RWPE1 (cell line): Measurements from ENCODE around the gene GARIN5B.
A peak's percentile ranks its signal among the peaks of the same experiment; 100 is the strongest.

Source experiments
- CTCF ChIA-PET: fragments of 350-600 bp; sonication (Branson Sonifier 250); formaldehyde crosslinking; extraction: SDS; loops from one replicate; lab custom pipeline; 2021; lab: Yijun Ruan, JAX
- POLR2A ChIA-PET: fragments of 400-600 bp; formaldehyde crosslinking; extraction: SDS; loops from one replicate; lab custom pipeline; 2020; ENCODE audit warnings: antibody characterized with exemption; ENCODE audit not compliant: low non-redundant PET; lab: Yijun Ruan, JAX
- DNase-seq: peaks from one replicate; pipeline ENCODE4 v3.0.0; 2012; ENCODE audit warnings: low spot score
- H3K27ac ChIP-seq: fragments of 450-650 bp; 2 replicates; pipeline ENCODE4 v1.5.1; 2017
- TF ChIP-seq, protein P1 (sequence below): fragments of 450-650 bp; conservative IDR thresholded peaks from 2 replicates; pipeline ENCODE4 v1.5.1; 2017; ENCODE audit warnings: low read depth, mild to moderate bottlenecking

The GARIN5B gene

GRCh38 chr19:55310498-55310897 is 52.6 kb downstream of the GARIN5B start:
- DNase-seq: no peak
- ChIA-PET POLR2A (no interaction called here), CTCF (no interaction called here)
- H3K27ac ChIP-seq: no peak overlapping the region
- TF ChIP-seq, protein P1, sequence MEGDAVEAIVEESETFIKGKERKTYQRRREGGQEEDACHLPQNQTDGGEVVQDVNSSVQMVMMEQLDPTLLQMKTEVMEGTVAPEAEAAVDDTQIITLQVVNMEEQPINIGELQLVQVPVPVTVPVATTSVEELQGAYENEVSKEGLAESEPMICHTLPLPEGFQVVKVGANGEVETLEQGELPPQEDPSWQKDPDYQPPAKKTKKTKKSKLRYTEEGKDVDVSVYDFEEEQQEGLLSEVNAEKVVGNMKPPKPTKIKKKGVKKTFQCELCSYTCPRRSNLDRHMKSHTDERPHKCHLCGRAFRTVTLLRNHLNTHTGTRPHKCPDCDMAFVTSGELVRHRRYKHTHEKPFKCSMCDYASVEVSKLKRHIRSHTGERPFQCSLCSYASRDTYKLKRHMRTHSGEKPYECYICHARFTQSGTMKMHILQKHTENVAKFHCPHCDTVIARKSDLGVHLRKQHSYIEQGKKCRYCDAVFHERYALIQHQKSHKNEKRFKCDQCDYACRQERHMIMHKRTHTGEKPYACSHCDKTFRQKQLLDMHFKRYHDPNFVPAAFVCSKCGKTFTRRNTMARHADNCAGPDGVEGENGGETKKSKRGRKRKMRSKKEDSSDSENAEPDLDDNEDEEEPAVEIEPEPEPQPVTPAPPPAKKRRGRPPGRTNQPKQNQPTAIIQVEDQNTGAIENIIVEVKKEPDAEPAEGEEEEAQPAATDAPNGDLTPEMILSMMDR: no peak

- TF ChIP-seq, protein P1: no peak
- ChIA-PET CTCF (no interaction called here), POLR2A (no interaction called here)
- peak overlapping the region; percentile 5; the same call in 1 of the 2 replicates for H3K27ac ChIP-seq
- no peak for DNase-seq
Measured at GRCh38 chr19:55309448-55309847, 53.6 kb downstream of the GARIN5B start.

DNA sequence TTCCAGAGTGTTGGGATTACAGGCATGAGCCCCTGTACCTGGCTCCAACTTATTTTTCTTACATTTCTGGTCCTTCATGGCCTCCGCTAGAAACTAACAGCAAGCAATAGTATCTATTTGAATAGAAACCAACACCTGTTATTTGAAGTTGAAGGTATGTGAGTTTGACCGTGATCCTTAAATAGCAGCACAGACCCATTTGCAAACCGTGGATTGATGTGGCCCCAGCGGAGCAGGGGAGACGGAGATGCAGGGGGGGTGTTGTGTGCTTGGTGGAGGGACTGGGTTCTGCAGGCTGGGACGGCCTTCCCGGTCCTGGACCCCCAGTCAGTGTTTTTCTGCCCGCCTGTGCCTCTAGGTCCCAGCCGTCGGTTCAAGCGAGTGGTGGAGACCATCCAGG is 54.8 kb downstream of the GARIN5B start:
- CTCF ChIA-PET: no interaction called here

DNA sequence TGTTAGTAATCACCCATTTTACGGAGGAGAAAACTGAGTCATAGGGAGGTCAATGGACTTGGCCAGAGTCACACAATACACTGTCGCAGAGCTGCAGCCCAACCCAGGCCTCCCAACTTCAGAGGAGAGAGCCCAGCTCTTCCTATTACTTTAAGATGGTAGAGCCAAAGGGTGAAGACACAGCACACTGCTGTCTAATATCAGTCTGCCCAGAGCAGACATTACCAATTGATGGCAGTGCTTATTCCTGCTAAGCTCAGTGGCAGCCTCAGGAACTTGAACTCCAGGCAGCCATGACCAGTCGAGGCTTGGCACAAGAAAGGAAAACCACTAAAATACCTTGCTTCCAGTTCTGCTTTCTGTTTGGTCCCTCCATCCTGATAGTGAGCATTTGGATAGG is 56.3 kb downstream of the GARIN5B start:
- TF ChIP-seq, protein P1: no peak
- DNase-seq: no peak
- ChIA-PET POLR2A (no interaction called here), CTCF (no interaction called here)
- 0 out of 2 replicates have a peak overlapping the region, but pooled peaks have one; percentile 26 for H3K27ac ChIP-seq

More for the DNA sequence above, 54.8 kb downstream of the GARIN5B start:
- POLR2A ChIA-PET: interaction anchor here (0.6 kb wide), 1 partner anchor 76 kb away, joined by 3 read pairs; no protein-coding TSS in a partner anchor
- TF ChIP-seq, protein P1: no peak
- no peak overlapping the region for H3K27ac ChIP-seq
- no peak for DNase-seq

- no peak for DNase-seq
- CTCF ChIA-PET: no interaction called here
- TF ChIP-seq, protein P1: no peak
- peak overlapping the region; percentile 26; the same call in 1 of the 2 replicates for H3K27ac ChIP-seq
- POLR2A ChIA-PET: no interaction called here
Measured at GRCh38 chr19:55305983-55306562, 57.0 kb downstream of the GARIN5B start.

DNA sequence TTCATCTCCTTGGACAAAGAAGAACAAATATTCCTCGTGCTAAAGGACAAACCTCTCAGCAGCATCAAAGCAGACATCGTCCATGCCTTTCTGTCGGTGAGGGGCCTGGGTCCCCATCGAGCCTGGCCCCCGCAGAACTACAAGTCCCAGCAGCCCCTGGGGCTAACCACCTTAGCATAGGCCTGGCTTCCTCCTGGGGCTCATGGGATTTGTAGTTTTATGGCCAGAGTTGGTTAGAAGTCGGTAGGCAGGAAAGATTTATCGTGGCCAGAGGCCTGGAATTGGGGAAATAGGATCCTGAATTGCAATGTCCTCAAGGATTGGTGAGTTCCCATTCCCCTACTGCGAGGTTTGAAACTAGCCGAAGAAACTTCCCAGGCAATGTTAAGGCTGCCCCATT is 57.6 kb downstream of the GARIN5B start:
- H3K27ac ChIP-seq: 0 out of 2 replicates have a peak overlapping the region, but pooled peaks have one; percentile 18
- CTCF ChIA-PET: no interaction called here
- POLR2A ChIA-PET: no interaction called here
- TF ChIP-seq, protein P1: no peak
- peak; percentile 48 for DNase-seq
